ENCODE measurements around the gene DXO.
"Not testable (repeated sequence)": the region's sequence is repeated elsewhere in the genome, so short reads cannot be mapped to it uniquely, and the experiment has no call there.

DXO gene

GRCh38 chr6:31971993-31972708 is at the start of gene DXO:
TSS of gene DXO (minus strand) at chr6:31972138. CDS start at chr6:31971675, 463 bp downstream.
- peak; percentile 95 for DNase-seq (ENCODE audit: low read depth)

- not testable (repeated sequence) for DNase-seq (ENCODE audit: low read depth)
Measured at GRCh38 chr6:32014547-32014946, 42.6 kb upstream of the DXO start, which contains the start of gene C4B. TSS of gene C4B (plus strand) at chr6:32014795. CDS start at chr6:32014846, 51 bp downstream.

- not testable (repeated sequence) for DNase-seq (ENCODE audit: low read depth)
Measured at GRCh38 chr6:32013738-32014137, 41.8 kb upstream of the DXO start.

GRCh38 chr6:32012941-32013617 is 41.1 kb upstream of the DXO start:
- not testable (repeated sequence) for DNase-seq (ENCODE audit: low read depth)

GRCh38 chr6:32010856-32011530 is 39.1 kb upstream of the DXO start:
- not testable (repeated sequence) for DNase-seq (ENCODE audit: low read depth)

GRCh38 chr6:32009537-32009936 is 37.6 kb upstream of the DXO start:
- not testable (repeated sequence) for DNase-seq (ENCODE audit: low read depth)

- DNase-seq (ENCODE audit: low read depth), result not testable (repeated sequence)
Measured at GRCh38 chr6:32008616-32009015, 36.7 kb upstream of the DXO start.

- not testable (repeated sequence) for DNase-seq (ENCODE audit: low read depth)
Measured at GRCh38 chr6:32008037-32008436, 36.1 kb upstream of the DXO start.

GRCh38 chr6:32007086-32007485 is 35.1 kb upstream of the DXO start:
- not testable (repeated sequence) for DNase-seq (ENCODE audit: low read depth)

- not testable (repeated sequence) for DNase-seq (ENCODE audit: low read depth)
Measured at GRCh38 chr6:32005991-32006529, 34.1 kb upstream of the DXO start.

- DNase-seq (ENCODE audit: low read depth), result not testable (repeated sequence)
Measured at GRCh38 chr6:32005538-32005880, 33.6 kb upstream of the DXO start.

GRCh38 chr6:32004864-32005537 is 33.1 kb upstream of the DXO start:
- DNase-seq (ENCODE audit: low read depth), result not testable (repeated sequence)

GRCh38 chr6:32004393-32004792 is 32.5 kb upstream of the DXO start:
- DNase-seq (ENCODE audit: low read depth), result not testable (repeated sequence)

- DNase-seq (ENCODE audit: low read depth), result not testable (repeated sequence)
Measured at GRCh38 chr6:32003301-32003700, 31.4 kb upstream of the DXO start.

- DNase-seq (ENCODE audit: low read depth), result not testable (repeated sequence)
Measured at GRCh38 chr6:32002546-32003268, 30.8 kb upstream of the DXO start.

GRCh38 chr6:31996385-31996784 is 24.4 kb upstream of the DXO start:
- not testable (repeated sequence) for DNase-seq (ENCODE audit: low read depth)

- not testable (repeated sequence) for DNase-seq (ENCODE audit: low read depth)
Measured at GRCh38 chr6:31994421-31994820, 22.5 kb upstream of the DXO start.

- not testable (repeated sequence) for DNase-seq (ENCODE audit: low read depth)
Measured at GRCh38 chr6:31989363-31989762, 17.4 kb upstream of the DXO start.

- DNase-seq (ENCODE audit: low read depth), result not testable (repeated sequence)
Measured at GRCh38 chr6:31981744-31982143, 9.8 kb upstream of the DXO start, which contains the start of gene C4A. TSS of gene C4A (plus strand) at chr6:31982057. CDS start at chr6:31982108, 51 bp downstream.

- not testable (repeated sequence) for DNase-seq (ENCODE audit: low read depth)
Measured at GRCh38 chr6:31980998-31981397, 9.1 kb upstream of the DXO start.

All from stimulated activated CD8-positive, alpha-beta memory T cell treated with anti-CD3 and anti-CD28 coated beads, Interleukin-15, amount 100 ng/mL, for 1 hour (primary cell).